HCT116 (cell line): ENCODE measurements around the gene TENM3. TPM values are rescaled to one million over a fixed set of nuclear protein-coding genes. Genes with fewer than 3 reads are reported as not detected.

ENCODE experiments used
- ATAC-seq: fragments of 200-7000 bp; cut with Tn5 transposase; 2 replicates; pipeline ENCODE4 v1.9.1; 2020; ENCODE audit warnings: mild to moderate bottlenecking, moderate library complexity
- BruUV-seq: library from RNA; stranded (reverse); fragments of 400-500 nt; replicated peaks from 2 replicates; lab custom pipeline; 2021; lab: Mats Ljungman, UMichigan
- CTCF ChIA-PET: fragments of 300-600 bp; sonication (Branson Sonifier 250); formaldehyde crosslinking; loops from one replicate; lab custom pipeline; 2021; ENCODE audit warnings: antibody characterized with exemption; lab: Charles Lee
- POLR2A ChIA-PET: fragments of 300-600, 350-600 bp; sonication (Branson Sonifier 250); formaldehyde crosslinking; loops from one replicate; lab custom pipeline; 2021; ENCODE audit warnings: antibody characterized with exemption; lab: Charles Lee
- RAD21 ChIA-PET, 2 experiments: fragments of 300-600 bp; sonication (Branson Sonifier 250); formaldehyde crosslinking; loops; one replicate each; lab custom pipeline; 2023; ENCODE audit warnings: low total read pairs in 2 of 2; ENCODE audit not compliant: uncharacterized antibody in 2 of 2, unreplicated experiment in 2 of 2, low non-redundant PET in 1 of 2; lab: Charles Lee
- DNase-seq: peaks from one replicate; pipeline ENCODE4 v3.0.0-alpha.2; 2010; ENCODE audit warnings: low read depth, low spot score
- H2AFZ ChIP-seq: fragments of 200-600 bp; shearing (Covaris generic), sonication (generic); 2 replicates; pipeline ENCODE4 v1.6.1; 2017; ENCODE audit warnings: low read depth, mixed run types, mixed read lengths, antibody characterized with exemption, low read length; ENCODE audit not compliant: poor library complexity, severe bottlenecking
- H3K27ac ChIP-seq: 2 replicates; pipeline ENCODE4 v1.5.1; 2012; ENCODE audit warnings: low read depth, low read length
- H3K27me3 ChIP-seq: fragments of 200-600 bp; sonication (generic); 2 replicates; pipeline ENCODE4 v1.6.1; 2016; ENCODE audit warnings: mixed run types, low read length, mixed read lengths; ENCODE audit not compliant: insufficient read depth
- H3K36me3 ChIP-seq, 2 experiments: fragments of 200-500 bp in 1 of 2; fragments of 200-600 bp in 1 of 2; sonication (Bioruptor generic) in 1 of 2; sonication (generic) in 1 of 2; 2 replicates each; pipeline versions ENCODE4 v1.5.1 to v1.6.1; 2014 to 2016; ENCODE audit warnings: low read length in 2 of 2, inconsistent platforms in 1 of 2, mixed read lengths in 1 of 2, mixed run types in 1 of 2; ENCODE audit not compliant: insufficient read depth in 2 of 2, control insufficient read depth in 1 of 2
- H3K4me1 ChIP-seq, 2 experiments: fragments of 200-600 bp in 1 of 2; sonication (generic) in 1 of 2; 2 replicates each; pipeline versions ENCODE4 v1.5.1 to v1.6.1; 2012 to 2017; ENCODE audit warnings: low read length in 2 of 2, inconsistent platforms in 1 of 2, mild to moderate bottlenecking in 1 of 2, mixed read lengths in 1 of 2, mixed run types in 1 of 2, moderate library complexity in 1 of 2; ENCODE audit not compliant: insufficient read depth in 2 of 2, control insufficient read depth in 1 of 2
- H3K4me2 ChIP-seq: fragments of 200-600 bp; sonication (generic); 2 replicates; pipeline ENCODE4 v1.6.1; 2017; ENCODE audit warnings: mixed run types, low read length, mixed read lengths
- H3K4me3 ChIP-seq, 2 experiments: fragments of 200-600 bp in 1 of 2; sonication (generic) in 1 of 2; replicated peaks in 1 of 2; 2 replicates each; pipeline ENCODE4 v1.5.1; 2011 to 2016; ENCODE audit warnings: low read length in 2 of 2, control low read depth in 1 of 2, low read depth in 1 of 2, mild to moderate bottlenecking in 1 of 2, mixed read lengths in 1 of 2, mixed run types in 1 of 2
- H3K79me2 ChIP-seq: fragments of 200-600 bp; sonication (generic); 2 replicates; pipeline ENCODE4 v1.6.1; 2017; ENCODE audit warnings: mild to moderate bottlenecking, mixed run types, low read length, moderate library complexity, mixed read lengths; ENCODE audit not compliant: insufficient read depth
- H3K9ac ChIP-seq: fragments of 200-600 bp; sonication (generic); 2 replicates; pipeline ENCODE4 v1.6.1; 2016; ENCODE audit warnings: low read length, mixed read lengths
- H3K9me2 ChIP-seq: fragments of 200-600 bp; sonication (generic), shearing (Covaris generic); 2 replicates; pipeline ENCODE4 v1.6.1; 2017; ENCODE audit warnings: mixed run types, mild to moderate bottlenecking, moderate library complexity; ENCODE audit not compliant: insufficient read depth
- H3K9me3 ChIP-seq, 2 experiments: fragments of 200-500 bp in 1 of 2; fragments of 200-600 bp in 1 of 2; sonication (Bioruptor generic) in 1 of 2; sonication (generic) in 1 of 2; 2 replicates each; pipeline ENCODE4 v1.6.1; 2014 to 2017; ENCODE audit warnings: low read length in 2 of 2, mixed read lengths in 2 of 2, inconsistent platforms in 1 of 2, low read depth in 1 of 2, mild to moderate bottlenecking in 1 of 2, mixed run types in 1 of 2, moderate library complexity in 1 of 2; ENCODE audit not compliant: control insufficient read depth in 1 of 2, insufficient read depth in 1 of 2
- H4K20me1 ChIP-seq: fragments of 200-600 bp; sonication (generic), shearing (Covaris generic); 2 replicates; pipeline ENCODE4 v1.6.1; 2017; ENCODE audit warnings: mixed run types, mild to moderate bottlenecking, moderate library complexity; ENCODE audit not compliant: insufficient read depth
- CEBPB ChIP-seq: IDR thresholded peaks from 2 replicates; pipeline ENCODE4 v1.6.1; 2012; ENCODE audit warnings: low read depth
- EZH2 ChIP-seq: fragments of 200-600 bp; sonication (generic); IDR thresholded peaks from 2 replicates; pipeline ENCODE4 v1.6.1; 2017; ENCODE audit warnings: antibody characterized with exemption, mixed run types
- EZH2phosphoT487 ChIP-seq: fragments of 200-600 bp; IDR thresholded peaks from 2 replicates; pipeline ENCODE4 v1.6.1; 2018; ENCODE audit warnings: antibody characterized with exemption, borderline replicate concordance
- FOSL1 ChIP-seq: IDR thresholded peaks from 2 replicates; pipeline ENCODE4 v1.6.1; 2012; ENCODE audit warnings: low read depth
- YY1 ChIP-seq: IDR thresholded peaks from 2 replicates; pipeline ENCODE4 v1.6.1; 2011; ENCODE audit warnings: low read length, low read depth, moderate library complexity, mild to moderate bottlenecking; ENCODE audit not compliant: insufficient replicate concordance; ENCODE audit errors: extremely low read depth
- ZNF274 ChIP-seq: fragments of 200-500 bp; sonication (Bioruptor generic); IDR thresholded peaks from 2 replicates; pipeline ENCODE4 v1.6.1; 2014; ENCODE audit warnings: mild to moderate bottlenecking, low read depth, low read length, inconsistent platforms
- intact Hi-C: fragments of 100-400 bp; cut with micrococcal nuclease; formaldehyde crosslinking; loops from 2 replicates; pipeline ENCODE4 v1.10.0; 2022
- total RNA-seq: library from RNA; stranded (reverse); gene quantifications from one replicate; pipeline ENCODE4 v1.2.1, GENCODE V29; 2021; ENCODE audit not compliant: unreplicated experiment
- TF ChIP-seq, protein P1 (sequence below), 3 experiments: fragments of 200-600 bp in 1 of 3; sonication (generic) in 1 of 3; IDR thresholded peaks in 2 of 3; conservative IDR thresholded peaks in 1 of 3; 2 replicates each; pipeline ENCODE4 v1.5.1; 2012 to 2017; ENCODE audit warnings: low read depth in 2 of 3, low read length in 2 of 3, antibody characterized with exemption in 1 of 3, borderline replicate concordance in 1 of 3, control low read depth in 1 of 3, mild to moderate bottlenecking in 1 of 3, mixed read lengths in 1 of 3, mixed run types in 1 of 3, moderate library complexity in 1 of 3; ENCODE audit not compliant: insufficient read depth in 1 of 3
- TF ChIP-seq, protein P2 (sequence below): IDR thresholded peaks from 2 replicates; pipeline ENCODE4 v1.6.1; 2012
- TF ChIP-seq, protein P3 (sequence below): IDR thresholded peaks from 2 replicates; pipeline ENCODE4 v1.6.1; 2011; ENCODE audit warnings: mild to moderate bottlenecking, low read length, moderate library complexity; ENCODE audit not compliant: insufficient replicate concordance; ENCODE audit errors: extremely low read depth

Gene TENM3
- total RNA-seq, 1 experiment from 2014 or later = 0.54 TPM

DNA sequence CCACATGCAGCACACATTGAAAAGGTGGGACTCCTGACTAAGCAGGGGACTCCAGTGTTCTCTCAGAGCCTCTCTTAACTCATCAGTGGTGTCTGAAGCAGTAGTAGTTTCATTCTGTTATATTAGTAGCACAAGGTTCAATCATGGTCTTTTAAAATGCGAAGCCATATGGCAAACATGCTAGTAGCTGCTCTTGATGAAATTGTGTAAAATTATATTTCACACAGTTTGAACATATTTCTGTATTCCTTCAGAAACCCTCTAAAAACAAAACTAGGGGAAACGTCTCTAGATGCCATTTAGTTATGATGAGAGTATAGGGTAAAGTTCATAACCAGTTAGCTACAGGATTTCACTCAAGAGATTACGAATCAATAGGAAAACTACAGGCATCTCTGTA is 497.1 kb downstream of the TENM3 start:
- Histone ChIP-seq H3K9me2 (no peaks in the 10 kb centered on the region), H3K4me1 (no peaks in the 10 kb centered on the region), H3K4me2 (no peak overlapping the region), H3K36me3 (no peaks in the 10 kb centered on the region), H4K20me1 (no peaks in the 10 kb centered on the region), H3K79me2 (no peaks in the 10 kb centered on the region), H3K27ac (no peak overlapping the region), H3K9ac (no peak overlapping the region), H3K27me3 (peaks cover 10% of the 10 kb centered on the region), H3K4me3 (no peak overlapping the region), H3K9me3 (no peaks in the 10 kb centered on the region), H2AFZ (no peak overlapping the region)
- ATAC-seq = no peak
- TF ChIP-seq YY1 = no peak
- TF ChIP-seq, protein P1, sequence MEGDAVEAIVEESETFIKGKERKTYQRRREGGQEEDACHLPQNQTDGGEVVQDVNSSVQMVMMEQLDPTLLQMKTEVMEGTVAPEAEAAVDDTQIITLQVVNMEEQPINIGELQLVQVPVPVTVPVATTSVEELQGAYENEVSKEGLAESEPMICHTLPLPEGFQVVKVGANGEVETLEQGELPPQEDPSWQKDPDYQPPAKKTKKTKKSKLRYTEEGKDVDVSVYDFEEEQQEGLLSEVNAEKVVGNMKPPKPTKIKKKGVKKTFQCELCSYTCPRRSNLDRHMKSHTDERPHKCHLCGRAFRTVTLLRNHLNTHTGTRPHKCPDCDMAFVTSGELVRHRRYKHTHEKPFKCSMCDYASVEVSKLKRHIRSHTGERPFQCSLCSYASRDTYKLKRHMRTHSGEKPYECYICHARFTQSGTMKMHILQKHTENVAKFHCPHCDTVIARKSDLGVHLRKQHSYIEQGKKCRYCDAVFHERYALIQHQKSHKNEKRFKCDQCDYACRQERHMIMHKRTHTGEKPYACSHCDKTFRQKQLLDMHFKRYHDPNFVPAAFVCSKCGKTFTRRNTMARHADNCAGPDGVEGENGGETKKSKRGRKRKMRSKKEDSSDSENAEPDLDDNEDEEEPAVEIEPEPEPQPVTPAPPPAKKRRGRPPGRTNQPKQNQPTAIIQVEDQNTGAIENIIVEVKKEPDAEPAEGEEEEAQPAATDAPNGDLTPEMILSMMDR (IDR thresholded peaks at IDR 0.05 in 2 of 3, conservative IDR thresholded peaks at IDR 0.05 in 1 of 3; ENCODE audit: borderline replicate concordance in 1 of 3, insufficient read depth in 1 of 3, low read depth in 2 of 3, low read length in 2 of 3) = no peak
- TF ChIP-seq, protein P2, sequence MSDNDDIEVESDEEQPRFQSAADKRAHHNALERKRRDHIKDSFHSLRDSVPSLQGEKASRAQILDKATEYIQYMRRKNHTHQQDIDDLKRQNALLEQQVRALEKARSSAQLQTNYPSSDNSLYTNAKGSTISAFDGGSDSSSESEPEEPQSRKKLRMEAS = no peak
- TF ChIP-seq, protein P3, sequence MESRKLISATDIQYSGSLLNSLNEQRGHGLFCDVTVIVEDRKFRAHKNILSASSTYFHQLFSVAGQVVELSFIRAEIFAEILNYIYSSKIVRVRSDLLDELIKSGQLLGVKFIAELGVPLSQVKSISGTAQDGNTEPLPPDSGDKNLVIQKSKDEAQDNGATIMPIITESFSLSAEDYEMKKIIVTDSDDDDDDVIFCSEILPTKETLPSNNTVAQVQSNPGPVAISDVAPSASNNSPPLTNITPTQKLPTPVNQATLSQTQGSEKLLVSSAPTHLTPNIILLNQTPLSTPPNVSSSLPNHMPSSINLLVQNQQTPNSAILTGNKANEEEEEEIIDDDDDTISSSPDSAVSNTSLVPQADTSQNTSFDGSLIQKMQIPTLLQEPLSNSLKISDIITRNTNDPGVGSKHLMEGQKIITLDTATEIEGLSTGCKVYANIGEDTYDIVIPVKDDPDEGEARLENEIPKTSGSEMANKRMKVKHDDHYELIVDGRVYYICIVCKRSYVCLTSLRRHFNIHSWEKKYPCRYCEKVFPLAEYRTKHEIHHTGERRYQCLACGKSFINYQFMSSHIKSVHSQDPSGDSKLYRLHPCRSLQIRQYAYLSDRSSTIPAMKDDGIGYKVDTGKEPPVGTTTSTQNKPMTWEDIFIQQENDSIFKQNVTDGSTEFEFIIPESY = no peak
- no peak for TF ChIP-seq EZH2phosphoT487
- TF ChIP-seq ZNF274 = no peak
- no peak for TF ChIP-seq FOSL1
- no peak for TF ChIP-seq EZH2
- no peak for TF ChIP-seq CEBPB
- DNase-seq = no peak
- intact Hi-C loops = no loop called here
- POLR2A ChIA-PET = no interaction called here
- BruUV-seq = no TSS peak
- RAD21 ChIA-PET = no interaction called here
- CTCF ChIA-PET = no interaction called here
